Thoracic aorta (tissue), 2 donors: ENCODE data around the gene KRT80. TPM values are rescaled to one million over a fixed set of nuclear protein-coding genes. Genes with fewer than 3 reads are reported as not detected.
A peak's percentile ranks its signal among the peaks of the same experiment; 100 is the strongest.

Experiments
- ATAC-seq: fragments of 150-250 bp; one replicate; pipeline ENCODE4 v1.8.0; 2017; ENCODE audit warnings: low read depth; ENCODE audit not compliant: insufficient number of reproducible peaks, low FRiP score
- DNase-seq: peaks from one replicate; pipeline ENCODE4 v3.0.0-alpha.2; 2020; ENCODE audit warnings: low spot score
- H3K27ac ChIP-seq, 2 donors: fragments of 200-600 bp; sonication (generic); 1 replicate in 1 of 2; 2 replicates in 1 of 2; pipeline ENCODE4 v1.5.1; 2016; ENCODE audit warnings: mild to moderate bottlenecking in 2 of 2, moderate library complexity in 2 of 2
- H3K27me3 ChIP-seq: fragments of 200-600 bp; sonication (generic); replicated peaks from 2 replicates; pipeline ENCODE4 v1.6.0; 2016; ENCODE audit warnings: mild to moderate bottlenecking; ENCODE audit not compliant: insufficient read depth
- H3K36me3 ChIP-seq: fragments of 200-600 bp; sonication (generic); one replicate; pipeline ENCODE4 v1.5.1; 2016
- H3K4me1 ChIP-seq, 2 donors: fragments of 200-600 bp; sonication (generic); 1 replicate in 1 of 2; 2 replicates in 1 of 2; pipeline versions ENCODE4 v1.5.1 to v1.6.0; 2016; ENCODE audit warnings: low read depth in 2 of 2, mild to moderate bottlenecking in 1 of 2; ENCODE audit not compliant: control insufficient read depth in 1 of 2
- H3K4me3 ChIP-seq: fragments of 200-600 bp; sonication (generic); 2 replicates; pipeline ENCODE4 v1.5.1; 2016; ENCODE audit warnings: mild to moderate bottlenecking
- H3K9me3 ChIP-seq: fragments of 200-600 bp; sonication (generic); 2 replicates; pipeline ENCODE4 v1.5.1; 2016
- CTCF ChIP-seq: fragments of 200-600 bp; sonication (generic); IDR thresholded peaks from one replicate; pipeline ENCODE4 v1.5.1; 2019; ENCODE audit warnings: antibody characterized with exemption
- total RNA-seq, 2 donors: library from RNA; depleted of rRNA; stranded (reverse); fragments of >200 nt; gene quantifications; one replicate each; pipeline versions ENCODE4 v1.1.0 to v1.2.3, GENCODE V29; 2016

KRT80 gene
- total RNA-seq, 2 donors from 2014 or later = 0.21 to 0.41 TPM

- no peaks in the 10 kb centered on the region for H3K9me3 ChIP-seq
- H3K4me3 ChIP-seq = no peak overlapping the region
- H3K4me1 ChIP-seq = no peaks in the 10 kb centered on the region
- TF ChIP-seq CTCF = no peak
- no peak for DNase-seq
- no peaks in the 10 kb centered on the region for H3K27me3 ChIP-seq
- H3K36me3 ChIP-seq = no peaks in the 10 kb centered on the region
- no peak overlapping the region for H3K27ac ChIP-seq
- no peak for ATAC-seq
Observed at GRCh38 chr12:52123487-52124186, 68.2 kb downstream of the KRT80 start.

GRCh38 chr12:52122904-52123303 is 68.9 kb downstream of the KRT80 start:
- Histone ChIP-seq H3K4me1 (no peaks in the 10 kb centered on the region), H3K27me3 (no peaks in the 10 kb centered on the region), H3K36me3 (no peaks in the 10 kb centered on the region), H3K9me3 (no peaks in the 10 kb centered on the region), H3K4me3 (no peak overlapping the region), H3K27ac (no peak overlapping the region)
- DNase-seq (no peak), ATAC-seq (no peak)
- no peak for TF ChIP-seq CTCF

DNA sequence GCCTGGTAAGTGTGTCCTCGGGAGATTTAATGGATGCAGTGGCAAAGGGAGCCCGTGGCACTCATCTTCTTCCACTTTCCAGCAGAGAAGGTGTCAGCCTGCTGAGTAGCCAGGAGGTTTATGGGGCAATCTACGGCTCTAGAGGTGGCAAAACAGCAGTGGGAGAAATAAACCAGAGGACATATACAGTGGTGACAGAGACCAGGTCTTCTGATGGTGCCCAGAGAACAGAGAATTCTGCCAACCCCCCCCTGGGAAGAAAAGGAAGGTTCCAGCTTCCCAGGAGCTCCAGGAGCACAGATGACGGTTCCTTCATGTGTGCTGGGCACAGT is 69.3 kb downstream of the KRT80 start:
- no peak overlapping the region for H3K4me3 ChIP-seq
- H3K9me3 ChIP-seq = no peaks in the 10 kb centered on the region
- no peaks in the 10 kb centered on the region for H3K27me3 ChIP-seq
- TF ChIP-seq CTCF = no peak
- no peak for DNase-seq
- no peaks in the 10 kb centered on the region for H3K36me3 ChIP-seq
- H3K27ac ChIP-seq = no peak overlapping the region
- ATAC-seq = no peak
- no peaks in the 10 kb centered on the region for H3K4me1 ChIP-seq

DNA sequence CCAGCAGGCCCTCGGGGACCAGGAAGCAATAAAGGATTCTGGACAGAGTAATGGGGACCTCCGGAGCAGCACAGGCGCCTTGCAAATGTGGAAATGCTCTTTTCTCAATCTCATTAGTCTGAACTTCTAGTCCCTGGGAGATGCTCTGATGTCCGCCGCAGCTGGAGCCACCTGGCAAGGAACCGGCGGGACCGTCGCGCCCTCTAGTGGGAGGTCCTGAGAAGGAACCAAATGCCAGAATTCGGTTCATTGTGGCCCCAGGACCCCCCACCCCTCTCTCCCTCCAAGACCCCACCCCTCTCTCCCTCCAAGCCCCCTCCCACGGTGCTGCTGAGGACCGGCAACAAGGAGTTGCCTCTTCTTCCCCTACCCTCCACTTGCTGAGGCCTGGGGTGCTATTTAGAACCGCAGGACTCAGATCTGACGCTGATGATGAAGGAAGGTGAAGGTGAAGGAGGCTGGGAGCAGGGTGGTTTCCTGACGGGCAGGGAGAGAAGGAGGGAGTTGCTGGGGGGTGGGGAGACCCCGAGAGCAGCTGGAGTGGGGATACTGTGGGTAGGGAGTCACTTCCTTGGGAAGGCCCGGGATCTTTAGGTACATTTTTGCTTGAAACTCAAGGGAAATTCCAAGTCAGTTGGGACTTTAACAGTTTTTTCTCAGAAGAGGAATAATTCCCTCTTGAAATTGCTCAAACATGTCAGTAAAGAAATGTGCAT is 69.8 kb downstream of the KRT80 start:
- Histone ChIP-seq H3K9me3 (no peaks in the 10 kb centered on the region), H3K36me3 (no peaks in the 10 kb centered on the region), H3K4me3 (no peak overlapping the region), H3K27ac (no peak overlapping the region), H3K4me1 (no peaks in the 10 kb centered on the region), H3K27me3 (no peaks in the 10 kb centered on the region)
- DNase-seq = no peak
- TF ChIP-seq CTCF = peak; percentile 51
- ATAC-seq = no peak

GRCh38 chr12:52120951-52121823 is 70.6 kb downstream of the KRT80 start:
- Histone ChIP-seq H3K27ac (no peak overlapping the region), H3K9me3 (no peaks in the 10 kb centered on the region), H3K4me3 (no peak overlapping the region), H3K27me3 (no peaks in the 10 kb centered on the region), H3K4me1 (no peaks in the 10 kb centered on the region), H3K36me3 (no peaks in the 10 kb centered on the region)
- ATAC-seq (no peak), DNase-seq (no peak)
- no peak for TF ChIP-seq CTCF
